HG02798 (cell line): ENCODE measurements around the gene CEP20.

Experiments used
- ATAC-seq: cut with Tn5 transposase; IDR thresholded peaks from one replicate; pipeline ENCODE4 v1.9.1; 2021; ENCODE audit warnings: mild to moderate bottlenecking; ENCODE audit not compliant: unreplicated experiment, poor library complexity

The CEP20 gene

DNA sequence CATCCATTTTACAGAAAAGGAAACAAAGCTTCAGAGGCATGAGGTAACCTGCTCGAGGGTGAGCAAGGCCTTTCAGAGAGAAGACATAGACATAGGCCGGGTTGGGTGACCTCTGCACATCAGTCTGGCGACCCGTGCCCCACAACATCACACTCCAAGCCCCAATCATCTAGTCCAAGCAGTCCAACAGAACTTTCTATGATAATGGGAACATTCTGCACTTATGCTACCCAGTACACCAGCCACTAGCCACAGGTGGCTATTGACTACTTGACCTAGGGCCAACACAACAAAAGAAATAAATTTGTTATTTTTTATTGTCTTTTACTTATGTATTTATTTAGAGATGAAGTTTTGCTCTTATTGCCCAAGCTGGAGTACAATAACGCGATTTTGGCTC, 52.3 kb downstream of the CEP20 start:
- ATAC-seq, result no peak

DNA sequence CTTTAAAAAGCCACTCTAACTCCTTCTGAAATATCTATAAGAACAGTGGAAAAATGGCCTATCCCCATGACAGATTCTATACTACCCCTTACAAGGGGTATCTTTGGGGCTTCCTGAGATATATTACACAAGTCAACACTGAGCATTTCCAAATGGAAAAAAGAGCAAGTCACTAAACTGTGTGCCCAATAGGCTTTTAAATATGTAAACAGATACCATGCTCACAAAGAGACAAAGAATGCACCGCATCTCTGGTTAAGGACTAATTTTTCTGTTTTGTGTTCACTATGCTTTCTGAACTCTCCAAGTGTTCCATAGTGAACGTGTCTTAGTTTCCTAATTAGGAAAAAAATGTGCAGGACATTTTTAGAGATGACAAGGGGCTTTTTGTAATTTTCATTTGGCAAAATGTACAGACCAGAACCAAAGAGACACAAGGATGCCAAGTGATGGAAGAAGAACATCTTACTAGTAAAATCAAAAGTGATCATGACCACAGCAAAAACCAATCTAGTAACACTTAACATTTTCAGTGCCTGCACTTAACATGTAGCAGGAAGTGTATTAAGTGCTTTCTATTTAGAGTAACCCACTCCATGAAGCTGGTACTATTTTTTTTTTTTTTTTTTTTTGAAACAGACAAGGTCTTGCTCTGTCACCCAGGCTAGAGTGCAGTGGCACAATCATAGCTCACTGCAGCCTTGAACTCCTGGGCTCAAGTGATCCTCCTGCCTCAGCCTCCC, 53.1 kb downstream of the CEP20 start:
- no peak for ATAC-seq

DNA sequence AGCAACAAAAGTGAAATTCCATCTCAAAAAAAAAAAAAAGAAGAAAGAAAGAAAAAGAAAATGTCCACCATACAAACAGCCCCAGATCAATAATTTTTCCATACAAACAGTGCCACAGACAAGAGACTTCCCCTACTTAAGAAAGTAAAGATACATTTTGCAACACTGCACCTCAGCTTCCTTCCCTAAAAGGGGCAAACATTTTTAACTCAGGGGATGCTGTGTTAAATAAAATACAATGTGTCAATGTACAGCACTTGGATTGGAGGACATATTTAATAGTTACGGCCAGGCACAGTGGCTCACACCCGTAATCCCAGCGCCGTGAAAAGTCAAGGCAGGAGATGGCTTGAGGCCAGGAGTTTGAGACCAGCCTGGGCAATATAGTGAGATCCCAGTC, 53.9 kb downstream of the CEP20 start:
- ATAC-seq, result no peak

- no peak for ATAC-seq
Measured at GRCh38 chr16:15833541-15833940, 54.9 kb downstream of the CEP20 start.

GRCh38 chr16:15832241-15832640, 56.2 kb downstream of the CEP20 start:
- ATAC-seq, result no peak

- ATAC-seq, result no peak
Measured at GRCh38 chr16:15830832-15831451, 57.5 kb downstream of the CEP20 start.

DNA sequence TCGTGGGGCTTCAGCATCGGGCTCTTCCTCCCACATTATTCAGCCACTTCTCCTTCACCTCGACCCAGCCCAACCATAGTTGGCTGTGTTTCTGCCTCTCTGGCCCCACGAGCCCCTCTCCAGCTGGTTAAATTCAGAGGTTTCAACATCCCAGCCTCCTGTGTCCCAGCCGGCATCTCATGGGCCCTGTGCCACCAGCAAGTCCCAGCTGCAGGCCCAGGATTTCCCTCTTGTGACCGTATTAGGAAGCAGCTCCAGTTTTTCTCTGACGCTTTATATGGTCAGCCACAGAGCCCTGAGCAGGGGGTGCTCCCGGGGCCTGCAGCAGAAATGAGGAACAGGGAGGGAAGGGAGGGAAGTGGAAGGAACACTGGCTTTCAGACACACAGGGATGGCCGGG, 58.9 kb downstream of the CEP20 start:
- no peak for ATAC-seq

DNA sequence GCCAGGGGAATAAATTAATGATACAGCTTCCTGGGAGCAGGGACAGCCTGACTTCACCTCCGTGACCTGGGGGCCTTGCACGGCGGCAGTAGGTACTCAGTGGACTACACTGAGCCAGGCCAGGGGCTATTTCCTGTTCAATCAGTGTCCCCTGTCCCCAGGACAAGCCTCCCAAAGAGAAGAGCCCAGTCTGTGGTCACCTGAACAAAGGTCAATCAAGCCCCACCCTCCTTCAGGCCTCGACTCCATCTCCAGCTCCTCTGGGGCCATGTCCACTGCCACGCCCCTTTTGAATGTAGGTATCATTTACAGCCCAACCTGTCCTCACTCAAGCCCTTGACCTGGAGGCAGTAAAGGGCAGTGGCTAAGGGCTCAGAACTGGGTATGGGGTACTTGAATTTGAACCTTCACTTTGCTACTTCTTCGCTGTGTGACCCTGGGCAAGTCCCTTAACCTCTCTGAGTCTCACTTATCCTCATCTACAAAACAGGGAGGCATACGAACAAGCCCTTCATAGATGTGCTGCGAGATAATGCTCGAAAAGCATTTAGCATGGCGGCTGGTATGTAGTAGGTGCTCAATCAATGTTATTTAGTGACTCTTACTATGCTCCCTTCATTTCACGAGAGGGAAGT, 60.6 kb downstream of the CEP20 start:
- ATAC-seq, result no peak

DNA sequence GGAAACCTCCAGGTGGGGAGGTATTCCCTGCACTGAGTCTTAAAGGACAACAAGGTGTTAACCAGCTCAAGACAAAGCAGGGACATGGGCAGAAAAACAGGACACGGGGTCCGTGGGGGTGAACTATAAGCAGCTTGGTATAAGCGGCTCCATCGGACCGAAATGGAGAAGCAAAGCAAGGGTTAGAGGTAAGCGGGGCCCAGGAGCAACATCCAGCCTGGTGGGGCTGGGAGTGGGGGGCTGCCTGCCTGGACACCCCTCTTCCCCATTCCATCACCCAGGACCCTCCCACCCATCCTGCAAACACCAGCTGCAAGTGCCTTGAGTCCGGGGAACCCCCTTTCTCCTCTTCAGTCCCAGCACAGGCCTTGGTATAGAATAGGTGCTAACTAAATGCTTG, 61.1 kb downstream of the CEP20 start:
- no peak for ATAC-seq

DNA sequence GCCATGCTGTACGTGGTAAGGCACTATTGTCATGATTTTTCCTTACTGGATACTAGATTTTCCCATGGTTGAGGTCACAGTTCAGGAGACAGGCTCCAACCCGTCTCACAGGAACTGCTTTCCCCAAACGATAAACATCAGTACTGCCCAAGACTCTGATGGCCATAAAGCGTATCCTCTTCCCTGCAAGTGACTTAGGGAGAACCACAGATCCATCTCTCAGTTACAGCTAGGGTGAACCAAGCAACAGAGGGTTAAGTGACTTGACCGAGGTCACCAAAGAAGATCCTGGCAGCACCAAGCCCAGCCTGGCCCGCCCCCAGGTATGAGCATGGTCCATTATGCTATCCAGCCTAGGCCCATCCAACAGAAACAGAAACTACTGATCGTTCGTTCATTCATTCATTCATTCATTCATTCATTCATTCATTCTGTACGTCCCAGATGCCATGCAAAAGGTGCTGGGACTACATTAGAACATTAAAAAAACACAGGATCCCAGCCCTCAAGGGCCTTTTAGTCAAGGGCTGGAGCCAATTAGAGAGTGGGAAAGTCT, 62.6 kb downstream of the CEP20 start:
- ATAC-seq, result no peak

GRCh38 chr16:15822957-15823356, 65.4 kb downstream of the CEP20 start:
- no peak for ATAC-seq

GRCh38 chr16:15820837-15821236, 67.6 kb downstream of the CEP20 start:
- no peak for ATAC-seq

DNA sequence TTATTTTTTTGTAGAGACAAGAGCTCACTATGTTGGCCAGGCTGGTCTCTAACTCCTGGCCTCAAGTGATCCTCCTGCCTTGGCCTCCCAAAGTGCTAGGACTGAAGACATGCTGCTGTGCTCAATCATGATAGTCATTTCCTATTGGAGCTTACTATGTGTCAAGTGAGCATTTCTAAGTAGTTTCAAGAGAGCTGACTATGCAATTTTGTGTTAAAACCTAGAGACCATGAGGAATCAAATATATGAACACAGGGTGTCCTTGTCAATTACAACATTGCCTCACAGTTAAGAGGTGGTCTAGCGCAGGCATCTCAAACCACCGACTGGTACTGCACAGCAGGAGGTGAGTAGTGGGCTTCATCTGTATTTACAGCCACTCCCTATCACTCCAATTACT, 69.4 kb downstream of the CEP20 start:
- no peak for ATAC-seq

- no peak for ATAC-seq
Measured at GRCh38 chr16:15817446-15817845, 71.0 kb downstream of the CEP20 start.

DNA sequence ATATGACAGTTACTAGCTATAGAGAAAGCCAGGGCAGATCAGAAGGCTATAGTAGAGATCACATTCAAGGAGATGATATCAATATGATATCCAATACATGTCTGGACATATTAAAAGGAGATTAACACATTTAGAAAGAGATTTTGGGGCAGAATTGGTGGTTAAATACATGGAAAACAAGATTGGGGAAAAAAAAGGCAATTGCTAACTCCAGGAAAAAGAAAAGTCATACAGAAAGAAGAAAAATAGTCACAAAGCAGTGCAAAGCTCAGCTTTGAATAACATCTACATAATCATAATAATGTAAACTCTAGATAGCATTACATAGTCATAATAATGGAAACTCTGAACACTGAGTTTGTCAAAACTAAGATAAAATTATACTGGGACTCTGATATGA, 72.2 kb downstream of the CEP20 start:
- ATAC-seq, result no peak
